Germinal center (tissue), 1 donor: Measurements from ENCODE around the gene NUAK2.
"Not testable (repeated sequence)": the region's sequence is repeated elsewhere in the genome, so short reads cannot be mapped to it uniquely, and the experiment has no call there.

ENCODE experiments used
- DNase-seq: peaks from one replicate; pipeline ENCODE4 v3.0.0; 2012; ENCODE audit warnings: mixed read lengths, low spot score

The NUAK2 gene

DNA sequence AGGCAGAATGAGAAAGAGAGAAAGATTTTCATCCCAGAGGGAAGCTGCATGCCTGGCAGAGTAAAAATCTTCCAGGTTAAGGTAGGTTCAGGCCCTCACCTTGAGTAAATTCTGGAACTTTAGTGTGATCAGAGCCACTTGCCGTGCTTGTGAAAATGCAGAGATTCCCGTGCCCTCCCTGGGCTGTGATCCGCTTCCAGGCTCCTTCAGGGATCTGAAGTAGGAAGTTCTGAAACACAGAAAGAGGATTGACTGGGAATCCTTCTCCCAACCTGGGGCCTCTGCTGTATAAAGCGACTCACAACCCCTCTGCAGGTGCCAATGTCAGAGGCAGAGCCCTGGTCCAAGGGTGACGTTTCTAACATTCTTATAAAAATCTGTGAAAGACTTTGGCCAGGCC, 26.6 kb downstream of the NUAK2 start:
- DNase-seq = no peak

DNA sequence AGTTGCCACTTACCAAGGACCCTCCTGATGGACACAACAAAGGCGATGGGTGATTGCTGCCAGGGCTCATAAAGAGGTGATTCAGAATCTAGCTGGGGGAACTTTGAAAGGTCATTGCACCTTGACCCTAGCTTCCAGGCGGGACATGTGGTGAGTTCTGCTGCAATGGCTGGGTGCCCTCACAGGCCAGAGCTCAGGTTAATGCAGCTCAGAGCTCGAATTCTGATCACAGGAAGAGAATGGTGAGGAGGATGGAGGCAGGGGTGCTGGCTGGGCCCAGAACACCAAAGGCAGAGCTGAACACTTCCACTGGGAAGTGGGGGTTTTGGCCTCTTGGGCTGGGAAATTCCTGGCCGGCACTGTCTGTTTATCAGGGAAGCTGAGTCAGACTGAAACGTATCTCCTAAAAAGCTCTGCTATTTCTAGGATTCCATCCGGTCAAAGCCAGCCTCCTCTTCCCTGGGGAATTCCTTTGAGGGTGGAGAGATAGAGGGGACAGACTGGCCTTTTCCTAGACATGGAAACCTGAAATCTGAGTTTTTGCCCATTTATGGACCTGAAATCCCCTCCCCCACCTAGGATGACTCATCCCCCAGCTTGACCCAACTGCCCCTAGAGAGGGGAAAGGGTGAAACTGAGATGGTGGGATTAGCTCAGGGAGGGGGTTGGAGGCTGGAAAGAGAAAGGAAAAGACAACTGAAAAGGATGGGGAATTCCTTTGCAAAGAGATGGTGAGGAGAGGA, 27.2 kb downstream of the NUAK2 start:
- DNase-seq = no peak

DNA sequence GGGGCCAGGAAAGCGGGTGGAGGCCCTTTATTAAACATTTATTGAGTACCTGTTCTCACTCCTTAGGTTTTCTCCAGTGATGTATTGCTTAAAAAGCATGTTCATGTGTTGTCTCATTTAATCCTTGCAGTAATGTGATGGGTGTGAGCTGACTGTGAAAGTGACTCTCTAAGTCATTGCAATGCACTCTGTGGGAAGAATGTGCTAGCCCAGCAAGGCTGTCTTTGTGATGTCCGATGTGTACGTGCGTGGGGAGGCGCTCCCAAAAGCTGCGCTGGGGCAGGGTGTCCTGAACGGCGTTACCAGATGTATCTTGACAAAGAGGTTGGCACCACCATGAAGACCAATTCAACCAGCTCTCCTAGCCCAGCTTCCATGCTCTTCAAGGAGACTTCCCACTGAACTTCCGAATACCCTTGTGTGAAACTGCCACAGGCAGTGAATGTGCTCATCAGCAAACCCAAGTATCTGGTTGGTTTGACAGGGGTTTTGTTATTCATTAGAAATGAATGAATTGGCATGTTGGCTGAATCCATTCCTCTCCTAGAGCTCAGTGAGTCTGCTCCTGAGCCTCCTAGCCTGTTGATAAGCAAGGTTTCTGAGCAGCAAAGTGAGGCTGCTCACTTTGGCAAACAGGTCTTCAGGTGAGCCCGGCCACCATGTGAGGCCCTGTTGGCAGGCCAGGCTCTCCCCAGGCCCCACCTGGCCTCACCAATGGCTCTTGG, 28.0 kb downstream of the NUAK2 start:
- DNase-seq = no peak

DNA sequence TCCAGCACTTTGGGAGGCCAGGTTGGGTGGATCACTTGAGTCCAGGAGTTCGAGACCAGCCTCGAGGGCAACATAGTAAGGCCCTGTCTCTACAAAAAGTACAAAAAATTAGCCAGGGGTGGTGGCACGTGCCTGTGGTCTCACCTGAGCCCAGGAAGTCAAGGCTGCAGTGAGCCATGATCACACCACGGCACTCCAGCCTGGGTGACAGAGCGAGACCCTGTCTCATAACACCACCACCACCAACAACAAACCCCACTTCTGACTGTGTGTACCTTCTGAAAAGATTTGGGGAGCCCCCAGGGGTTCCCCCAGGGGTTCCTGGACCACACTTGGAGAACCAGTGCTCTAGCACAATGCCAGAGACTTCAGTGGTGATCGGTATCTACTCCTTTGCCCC, 29.9 kb downstream of the NUAK2 start:
- no peak for DNase-seq

DNA sequence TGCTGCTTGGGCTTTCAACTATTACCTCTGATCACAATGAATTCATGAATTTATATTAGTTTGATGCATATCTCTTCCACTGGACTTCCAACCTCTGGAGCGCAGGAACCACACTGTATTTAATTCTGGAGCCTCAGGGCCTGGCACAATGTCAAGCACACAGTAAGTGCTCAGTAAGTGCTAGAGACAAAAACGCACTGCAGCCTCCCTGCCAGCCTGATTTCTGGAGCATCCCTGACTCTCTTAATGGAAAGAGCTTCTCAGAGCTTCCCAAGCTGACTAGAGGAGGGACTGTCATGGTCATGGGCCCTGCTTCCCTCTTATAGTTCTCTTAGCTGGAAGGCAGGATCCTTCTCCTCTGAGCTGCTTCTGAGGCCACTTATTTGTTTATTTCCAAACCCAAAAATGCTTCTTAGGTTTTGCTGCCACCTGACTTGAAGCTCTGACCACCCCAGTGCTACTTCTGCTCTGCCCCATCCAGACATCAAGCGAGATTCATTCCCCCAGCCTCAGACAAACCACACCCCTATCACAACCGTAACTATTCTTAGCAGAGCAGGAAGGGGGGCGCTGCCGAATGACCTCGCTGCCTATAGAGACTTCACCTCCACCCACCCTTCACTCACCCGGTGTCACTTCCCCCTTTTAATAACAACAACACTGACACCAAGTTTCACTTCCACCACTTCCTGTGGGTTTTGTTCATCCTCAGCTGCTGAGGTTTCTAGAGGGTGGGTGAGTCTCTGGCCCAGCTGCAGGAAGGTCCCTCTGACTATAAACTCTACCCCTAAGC, 33.6 kb downstream of the NUAK2 start:
- peak; percentile 92 for DNase-seq

DNA sequence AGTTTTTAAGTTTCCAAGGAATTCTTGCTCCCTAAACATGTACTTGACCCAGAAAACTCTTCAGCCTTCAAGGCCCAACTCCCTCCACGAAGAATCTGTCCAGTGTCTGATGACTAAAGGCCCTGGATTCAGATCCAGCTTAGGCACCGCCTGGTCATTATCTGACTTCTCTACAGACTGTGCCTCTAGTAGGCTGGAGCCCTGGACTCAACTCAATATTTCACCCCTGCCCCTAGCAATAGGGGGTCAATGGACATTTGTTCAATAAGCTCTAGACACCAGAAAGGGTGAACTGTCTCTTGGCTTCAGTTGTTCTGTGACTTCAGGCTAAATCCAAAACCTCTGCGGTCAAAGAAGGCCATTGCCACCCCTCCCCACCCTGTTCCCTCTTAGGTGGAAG, 34.5 kb downstream of the NUAK2 start:
- DNase-seq = no peak

DNA sequence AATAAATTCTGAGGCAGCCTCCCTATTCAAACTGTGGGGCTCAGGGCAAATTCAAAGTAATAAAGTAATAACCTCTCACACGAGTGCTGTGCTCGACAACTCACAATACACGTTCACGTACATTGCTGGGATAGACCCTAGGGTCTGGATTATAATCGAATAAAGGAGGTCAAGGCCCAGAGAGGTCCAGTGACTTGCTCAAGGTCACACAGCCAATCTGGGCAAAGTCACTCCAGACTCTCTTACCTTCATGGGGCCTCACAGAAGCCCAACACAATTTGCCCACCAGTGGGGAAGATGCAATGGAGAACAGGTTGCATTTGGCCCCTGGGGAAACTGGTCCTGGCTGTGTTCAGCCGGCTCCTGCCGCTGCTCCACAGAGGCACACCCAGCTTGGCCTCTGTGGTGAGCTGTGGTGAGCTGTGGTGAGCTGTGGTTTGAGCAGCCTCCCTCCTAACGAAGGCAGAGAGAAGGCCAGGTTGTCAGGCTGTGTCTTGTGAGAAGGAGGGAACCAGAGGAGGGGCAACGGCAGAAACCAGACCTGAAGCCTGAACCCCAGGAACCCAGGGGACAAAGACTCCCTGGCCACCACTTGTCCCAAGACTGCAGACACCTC, 35.1 kb downstream of the NUAK2 start:
- peak; percentile 49 for DNase-seq

DNA sequence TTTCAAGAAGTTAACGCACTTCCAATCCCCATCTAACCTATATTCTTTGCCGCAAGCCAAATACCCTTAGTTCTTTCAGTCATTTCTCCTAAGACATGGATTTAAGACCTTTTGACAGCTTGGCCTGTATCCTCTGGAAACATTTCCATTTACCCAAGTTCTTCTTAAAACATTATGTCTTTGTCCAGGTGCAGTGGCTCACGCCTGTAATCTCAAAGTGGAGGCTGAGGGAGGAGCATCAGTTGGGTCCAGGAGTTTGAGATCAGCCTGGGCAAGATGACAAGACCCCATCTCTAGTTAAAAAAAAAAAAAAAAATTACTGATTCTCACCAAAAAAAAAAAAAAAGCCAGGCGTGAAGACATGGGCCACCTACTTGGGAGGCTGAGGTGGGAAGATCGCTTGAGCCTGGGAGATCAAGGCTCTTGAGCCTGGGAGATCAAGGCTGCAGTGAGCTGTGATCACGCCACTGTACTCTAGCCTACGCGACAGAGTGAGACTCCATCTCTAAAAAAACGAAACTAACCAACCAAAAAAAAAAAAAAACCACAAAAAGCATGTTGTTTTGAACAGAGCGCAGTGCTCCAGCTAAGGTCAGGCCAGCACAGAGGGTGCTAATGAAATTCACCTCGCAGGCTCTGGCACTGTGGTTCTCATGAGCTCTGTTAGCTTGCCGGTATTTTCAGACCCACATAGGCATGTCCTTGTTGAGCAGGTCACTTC, 36.0 kb downstream of the NUAK2 start:
- peak; percentile 58 for DNase-seq

DNA sequence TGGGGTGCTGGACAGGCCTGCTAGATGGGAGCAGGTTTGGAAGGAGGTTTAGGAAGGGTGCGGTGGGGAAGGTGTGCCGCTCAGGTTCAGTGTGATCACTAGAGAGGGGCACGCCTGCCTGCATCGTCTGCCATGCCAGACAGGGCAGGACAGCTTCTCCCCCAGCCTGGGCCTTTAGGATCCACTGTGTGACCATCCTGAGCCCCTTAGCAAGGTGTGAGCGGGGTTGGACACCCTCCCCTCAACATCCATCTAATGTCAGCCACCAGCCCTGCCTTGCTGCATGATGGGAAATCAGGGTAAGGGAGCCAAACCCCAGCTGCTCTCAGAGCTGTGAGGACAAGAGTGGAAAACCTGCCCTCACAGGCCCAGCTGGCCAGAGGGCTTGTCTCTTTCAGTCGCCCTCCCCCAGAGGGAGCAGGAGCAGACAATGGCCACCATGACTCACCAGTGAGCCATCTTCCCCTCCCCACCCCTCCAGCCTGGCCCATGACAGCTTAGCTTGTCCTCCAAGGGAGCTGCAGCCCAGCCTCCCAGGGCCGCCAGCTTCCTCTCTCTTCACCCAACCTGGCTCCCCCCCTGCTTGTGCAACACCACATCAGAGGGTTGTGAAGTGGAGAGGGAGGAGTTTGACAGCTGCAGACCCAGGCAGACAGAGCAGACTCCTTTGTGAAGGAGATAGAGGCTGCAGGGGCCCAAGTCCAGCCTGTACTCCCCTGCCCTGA, 37.0 kb downstream of the NUAK2 start:
- DNase-seq = peak; percentile 84

DNA sequence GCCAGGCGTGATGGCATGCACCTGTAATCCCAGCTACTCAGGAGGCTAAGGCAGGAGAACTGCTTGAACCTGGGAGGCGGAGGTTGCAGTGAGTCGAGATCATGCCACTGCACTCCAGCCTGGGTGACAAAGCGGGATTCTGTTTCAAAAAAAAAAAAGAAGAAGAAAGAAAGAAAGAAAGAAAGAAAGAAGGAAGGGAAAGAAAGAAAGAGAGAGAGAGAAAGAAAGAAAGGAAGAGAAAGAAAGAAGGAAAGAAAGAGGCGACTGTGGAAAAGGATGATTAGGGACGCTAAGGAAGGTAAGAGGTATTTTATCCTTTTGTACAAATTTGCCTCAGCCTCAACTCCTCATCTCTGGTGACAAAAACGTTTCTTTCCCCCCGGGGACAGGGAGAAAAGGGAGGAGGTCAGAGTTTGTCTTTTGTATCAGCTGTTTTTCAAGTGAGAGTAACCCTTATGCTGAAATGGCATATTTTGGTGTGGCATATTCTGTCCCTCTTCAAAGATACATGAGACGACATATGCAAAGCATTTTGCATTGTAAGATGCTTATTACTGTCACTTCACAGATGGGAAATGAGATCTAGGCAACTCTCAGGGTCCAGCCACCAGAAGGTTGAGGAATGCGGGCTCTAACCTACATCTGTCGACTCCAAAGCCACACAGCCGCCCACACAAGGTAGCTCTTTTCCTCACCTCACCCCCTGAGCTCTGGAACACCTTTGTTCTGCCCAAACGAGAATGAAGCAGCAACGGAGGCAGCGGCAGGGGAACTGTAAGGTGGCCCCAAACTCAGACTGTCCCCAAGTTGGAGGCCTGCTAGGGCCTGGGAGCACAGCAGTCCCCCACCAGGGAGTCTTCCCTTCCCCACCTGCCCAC, 38.0 kb downstream of the NUAK2 start:
- DNase-seq = peak; percentile 17

DNA sequence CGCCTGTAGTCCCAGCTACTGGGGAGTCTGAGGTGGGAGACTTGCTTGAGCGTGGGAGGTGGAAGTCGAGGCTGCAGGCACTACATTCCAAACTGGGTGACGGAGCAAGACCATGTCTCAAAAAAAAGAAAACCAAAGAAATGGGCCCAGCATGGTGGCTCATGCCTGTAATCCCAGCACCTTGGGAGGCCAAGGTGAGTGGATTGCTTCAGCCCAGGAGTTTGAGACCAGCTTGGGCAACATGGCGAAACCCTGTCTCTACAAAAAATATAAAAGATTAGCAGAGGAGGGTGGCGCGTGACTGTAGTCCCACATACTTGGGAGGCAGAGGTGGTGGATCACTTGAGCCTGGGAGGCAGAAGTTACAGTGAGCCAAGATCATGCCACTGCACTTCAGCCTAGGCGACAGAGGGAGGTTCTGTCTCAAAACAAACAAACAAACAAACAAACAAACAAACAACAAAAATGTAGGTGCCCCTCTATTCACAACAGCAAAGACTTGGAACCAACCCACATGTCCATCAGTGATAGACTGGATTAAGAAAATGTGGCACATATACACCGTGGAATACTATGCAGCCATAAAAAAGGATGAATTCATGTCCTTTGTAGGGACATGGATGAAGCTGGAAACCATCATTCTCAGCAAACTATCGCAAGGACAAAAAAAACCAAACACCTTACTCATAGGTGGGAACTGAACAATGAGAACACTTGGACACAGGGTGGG, 40.7 kb downstream of the NUAK2 start:
- not testable (repeated sequence) for DNase-seq

DNA sequence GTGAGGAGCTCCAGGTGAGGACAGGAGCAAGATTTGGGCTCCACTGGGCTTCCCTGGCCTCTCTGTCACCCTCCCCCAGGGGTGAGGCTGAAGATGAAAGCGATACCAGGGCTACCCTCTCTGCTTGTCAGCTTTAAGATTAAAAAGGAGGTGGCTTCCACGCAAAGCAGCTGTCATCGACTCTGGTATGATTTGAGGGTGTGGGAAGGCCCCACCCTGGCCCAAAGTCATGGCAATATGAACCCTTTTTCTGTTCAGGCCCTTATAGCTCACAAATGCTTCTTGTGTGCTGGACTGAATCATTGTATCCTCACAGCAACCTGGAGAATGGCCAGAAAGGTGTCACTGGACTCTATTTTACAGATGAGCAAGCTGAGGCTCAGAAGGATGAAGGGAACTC, 41.6 kb downstream of the NUAK2 start:
- DNase-seq = no peak

DNA sequence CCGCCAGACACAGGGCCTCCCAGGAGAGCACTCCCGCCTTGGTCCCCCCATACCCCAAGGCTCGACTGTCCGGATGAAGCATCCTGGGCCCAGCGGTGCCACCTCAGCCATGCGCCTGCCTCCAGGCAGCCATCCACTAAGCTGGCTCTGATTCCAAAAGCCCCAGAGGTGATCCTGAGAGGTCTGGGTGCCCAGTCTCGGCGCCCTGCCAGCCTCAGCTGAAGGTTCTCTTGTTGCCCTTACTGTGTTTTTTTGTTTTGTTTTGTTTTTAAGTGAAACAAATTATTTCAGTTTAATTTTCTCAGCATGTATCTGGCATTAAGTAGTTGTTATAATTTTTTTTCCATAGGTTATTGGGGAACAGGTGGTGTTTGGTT, 44.9 kb downstream of the NUAK2 start:
- no peak for DNase-seq

DNA sequence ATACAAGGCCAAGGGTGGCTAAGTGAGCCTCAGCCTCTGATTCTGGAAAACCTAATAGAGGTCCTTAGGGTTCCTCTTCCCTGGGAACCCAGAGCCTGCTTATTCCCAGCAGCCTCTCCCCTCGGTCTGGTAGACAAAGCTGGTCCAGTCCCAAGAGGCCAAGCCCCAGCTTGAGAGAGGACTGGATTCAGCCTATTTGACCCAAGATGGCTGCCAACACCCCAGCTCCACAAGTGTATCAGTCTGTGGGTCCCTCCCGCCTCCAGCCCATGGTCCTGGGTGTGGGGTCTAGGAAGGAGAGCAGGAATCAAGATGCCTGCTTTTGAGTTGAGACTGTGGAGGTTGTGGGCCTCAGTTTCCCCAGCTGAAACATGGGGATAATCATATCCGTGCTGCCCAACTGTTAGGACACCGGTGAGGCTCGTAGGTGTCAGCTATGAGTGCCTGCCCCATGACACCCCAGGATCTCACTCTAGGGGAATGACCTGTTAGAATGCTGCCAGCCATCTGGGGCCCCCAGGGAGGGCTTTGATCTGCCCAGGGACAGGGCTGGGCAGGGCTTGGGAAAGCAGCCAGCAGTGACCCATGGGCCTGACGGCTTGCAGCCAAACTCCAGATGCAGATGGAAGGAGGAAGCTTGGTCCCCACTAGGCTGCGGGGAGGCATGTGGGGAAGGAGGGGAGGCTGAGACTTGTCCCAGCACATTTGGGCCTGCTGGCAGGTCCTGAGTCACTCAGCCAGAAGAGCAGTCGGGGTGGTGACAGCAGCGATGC, 45.4 kb downstream of the NUAK2 start:
- no peak for DNase-seq

DNA sequence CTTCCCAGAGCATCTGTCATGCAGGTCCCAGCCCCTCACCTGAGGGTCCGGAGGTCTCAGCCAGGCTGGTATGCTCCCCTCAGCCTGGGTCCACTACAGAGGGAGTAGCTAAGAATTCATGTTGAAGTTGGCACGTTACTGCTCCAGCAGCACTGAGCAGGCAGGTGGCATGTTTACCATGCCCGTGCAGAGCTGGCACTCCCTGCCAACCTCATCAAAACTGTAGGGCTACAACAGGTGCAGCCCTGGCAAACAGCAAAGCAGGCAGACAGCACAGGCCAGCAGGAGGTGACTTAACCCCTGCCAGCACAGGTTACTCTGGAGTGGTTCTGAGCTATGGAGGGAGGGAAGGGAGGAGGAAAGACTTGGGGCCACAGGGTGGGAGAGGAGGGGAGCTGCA, 46.4 kb downstream of the NUAK2 start:
- DNase-seq = no peak

DNA sequence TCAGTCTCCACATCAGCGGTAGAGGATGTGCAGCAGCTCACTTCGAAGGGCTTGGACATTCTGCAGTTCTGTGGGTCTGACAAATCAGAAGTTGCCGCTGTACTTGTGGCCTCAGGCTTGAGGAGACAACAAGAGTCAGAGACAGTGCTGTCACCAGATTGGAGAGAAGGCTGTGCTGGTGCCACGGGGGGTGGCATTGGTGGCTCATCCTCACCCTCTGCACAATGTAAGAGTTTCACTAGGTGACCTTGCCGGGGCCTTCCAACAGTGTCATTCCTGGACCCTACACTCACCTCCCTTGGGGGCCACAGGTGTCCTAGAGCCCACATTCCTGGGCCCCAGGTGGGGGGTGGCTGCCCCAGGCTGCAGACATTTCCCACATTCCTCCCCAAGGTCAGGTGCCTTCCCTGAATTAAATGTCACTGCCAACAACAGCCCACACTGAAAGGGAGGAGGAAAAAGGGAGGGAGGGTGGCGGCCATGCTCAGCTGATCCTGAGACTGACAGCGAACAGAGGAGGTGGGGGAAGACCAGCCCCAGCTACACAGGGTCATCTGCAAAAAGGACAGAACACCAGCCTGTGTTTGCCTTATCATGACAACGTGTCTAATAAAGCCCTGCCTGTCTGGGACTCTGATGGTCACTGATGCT, 47.4 kb downstream of the NUAK2 start:
- no peak for DNase-seq

DNA sequence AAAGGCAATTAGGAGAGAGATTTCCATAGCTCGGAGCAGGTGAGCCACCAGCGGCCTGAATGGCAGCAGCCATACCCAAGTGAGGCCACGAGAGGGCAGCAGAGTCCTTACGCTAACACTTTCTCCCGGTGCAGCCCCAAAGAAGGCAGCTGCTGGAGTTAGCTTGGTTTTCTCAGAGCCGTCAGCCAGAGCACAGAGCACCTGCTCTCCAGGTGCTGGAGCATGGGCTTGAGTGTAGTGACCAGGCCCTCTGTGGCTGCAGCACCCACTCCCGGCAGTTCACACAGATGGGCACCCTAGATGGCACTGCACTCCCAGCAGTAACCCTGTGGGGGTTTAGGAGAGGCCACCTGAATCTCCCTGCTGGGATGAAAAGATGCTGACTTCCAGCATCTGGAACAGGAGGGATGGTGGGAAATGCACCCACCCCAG, 48.0 kb downstream of the NUAK2 start:
- peak; percentile 91 for DNase-seq

DNA sequence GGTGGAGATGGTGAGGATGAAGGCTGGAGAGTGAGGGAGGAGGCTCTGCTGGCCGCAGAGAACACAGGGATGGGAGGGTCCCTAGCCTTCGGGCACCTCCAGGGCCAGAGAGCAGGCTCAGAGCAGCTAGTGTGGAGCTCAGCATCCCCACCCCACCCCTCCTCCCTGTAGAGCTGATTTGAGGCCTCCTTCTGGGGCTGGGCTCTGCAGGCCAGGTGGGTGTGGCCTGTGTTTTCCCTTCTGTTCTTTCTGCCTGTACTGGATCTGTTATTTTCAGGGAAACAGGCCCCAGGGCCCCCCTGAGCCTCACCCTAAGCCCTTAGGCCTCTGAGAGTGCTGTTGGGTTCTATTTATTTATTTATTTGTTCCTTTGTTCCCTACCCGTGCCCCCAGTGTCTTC, 49.0 kb downstream of the NUAK2 start:
- DNase-seq = no peak
